Right hindlimb (tissue), 1 donor: ENCODE results near the gene GPC6.

ENCODE experiments used
- DNase-seq: peaks from one replicate; pipeline ENCODE4 v3.0.0-alpha.2; 2018

GPC6 gene

GRCh38 chr13:94408314-94409036 is 1181.9 kb downstream of the GPC6 start:
- no peak for DNase-seq

- no peak for DNase-seq
Measured at GRCh38 chr13:94411747-94412146, 1185.1 kb downstream of the GPC6 start.

- peak; percentile 18 for DNase-seq
Measured at GRCh38 chr13:94412870-94413597, 1186.4 kb downstream of the GPC6 start.

GRCh38 chr13:94413598-94413944 is 1187.0 kb downstream of the GPC6 start:
- no peak for DNase-seq

GRCh38 chr13:94414141-94414540 is 1187.5 kb downstream of the GPC6 start:
- no peak for DNase-seq

GRCh38 chr13:94414708-94415107 is 1188.1 kb downstream of the GPC6 start:
- DNase-seq: no peak

- no peak for DNase-seq
Measured at GRCh38 chr13:94415500-94416237, 1189.1 kb downstream of the GPC6 start.

- peak; percentile 18 for DNase-seq
Measured at GRCh38 chr13:94416454-94417080, 1190.0 kb downstream of the GPC6 start.

- DNase-seq: no peak
Measured at GRCh38 chr13:94417294-94417693, 1190.7 kb downstream of the GPC6 start.

GRCh38 chr13:94419304-94419924 is 1192.8 kb downstream of the GPC6 start:
- no peak for DNase-seq

GRCh38 chr13:94419925-94420305 is 1193.3 kb downstream of the GPC6 start:
- DNase-seq: no peak

- no peak for DNase-seq
Measured at GRCh38 chr13:94427313-94427953, 1200.8 kb downstream of the GPC6 start.

- DNase-seq: no peak
Measured at GRCh38 chr13:94431574-94431973, 1205.0 kb downstream of the GPC6 start.

- no peak for DNase-seq
Measured at GRCh38 chr13:94431987-94432386, 1205.4 kb downstream of the GPC6 start.

- DNase-seq: no peak
Measured at GRCh38 chr13:94433055-94433961, 1206.7 kb downstream of the GPC6 start.

- DNase-seq: no peak
Measured at GRCh38 chr13:94435604-94436226, 1209.1 kb downstream of the GPC6 start.

GRCh38 chr13:94444826-94445225 is 1218.2 kb downstream of the GPC6 start:
- DNase-seq: no peak

GRCh38 chr13:94454334-94454733 is 1227.7 kb downstream of the GPC6 start:
- DNase-seq: no peak

- no peak for DNase-seq
Measured at GRCh38 chr13:94454906-94455305, 1228.3 kb downstream of the GPC6 start.

GRCh38 chr13:94455414-94455813 is 1228.8 kb downstream of the GPC6 start:
- no peak for DNase-seq
